COLO668 (cell line): ENCODE data around the gene VSIG2.

ENCODE experiments used
- DNase-seq: peaks from one replicate; lab custom pipeline; 2025; ENCODE audit not compliant: unreplicated experiment; lab: John Stamatoyannopoulos, UW

The VSIG2 gene

DNA sequence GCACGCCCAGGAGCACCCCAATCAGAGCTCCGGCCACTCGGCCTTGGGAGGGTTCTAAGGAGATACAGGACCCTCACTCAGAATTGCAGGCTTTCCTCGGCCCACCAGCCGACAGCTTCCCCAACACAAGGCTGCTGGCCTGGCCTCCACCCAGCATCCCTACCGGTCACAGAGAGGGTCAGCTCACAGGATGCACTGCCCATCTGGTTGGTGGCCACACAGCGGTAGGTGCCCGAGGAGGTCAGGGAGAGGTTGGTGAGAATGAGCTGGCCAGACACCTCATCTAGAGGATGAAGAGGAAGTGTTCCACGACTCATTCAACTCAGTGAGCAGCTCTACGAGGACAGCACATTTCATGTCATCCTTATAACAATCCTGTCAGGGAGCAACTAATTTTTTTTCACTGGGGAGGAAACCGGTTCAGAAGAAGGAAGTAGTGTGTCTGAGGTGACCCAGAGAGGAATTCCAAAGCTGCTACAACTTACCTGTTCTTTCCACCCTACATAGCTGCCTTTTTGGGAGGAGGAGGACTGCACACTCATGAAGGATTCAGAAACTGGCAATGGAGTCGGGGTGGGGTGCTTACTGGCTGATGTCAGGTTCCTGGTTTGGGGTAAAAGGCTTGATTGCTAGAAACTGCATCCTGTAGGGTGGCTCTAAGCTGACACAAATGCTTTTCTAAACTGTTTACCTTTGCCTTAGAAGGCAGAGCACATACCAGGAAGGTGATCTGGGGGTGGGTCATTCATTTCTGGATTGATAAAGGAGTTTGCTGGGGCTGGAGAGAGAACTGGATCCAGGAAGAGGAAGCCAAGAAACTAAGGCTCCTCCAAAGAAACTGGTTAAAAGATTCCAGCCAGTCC lies 3.3 kb downstream of the VSIG2 start:
- DNase-seq: no peak

- no peak for DNase-seq
Measured at GRCh38 chr11:124748100-124748418, 4.0 kb downstream of the VSIG2 start.

- no peak for DNase-seq
Measured at GRCh38 chr11:124747406-124748099, 4.5 kb downstream of the VSIG2 start.

- DNase-seq: peak; percentile 84
Measured at GRCh38 chr11:124746621-124747243, 5.3 kb downstream of the VSIG2 start.

GRCh38 chr11:124745835-124746620 lies 6.0 kb downstream of the VSIG2 start:
- peak; percentile 38 for DNase-seq

DNA sequence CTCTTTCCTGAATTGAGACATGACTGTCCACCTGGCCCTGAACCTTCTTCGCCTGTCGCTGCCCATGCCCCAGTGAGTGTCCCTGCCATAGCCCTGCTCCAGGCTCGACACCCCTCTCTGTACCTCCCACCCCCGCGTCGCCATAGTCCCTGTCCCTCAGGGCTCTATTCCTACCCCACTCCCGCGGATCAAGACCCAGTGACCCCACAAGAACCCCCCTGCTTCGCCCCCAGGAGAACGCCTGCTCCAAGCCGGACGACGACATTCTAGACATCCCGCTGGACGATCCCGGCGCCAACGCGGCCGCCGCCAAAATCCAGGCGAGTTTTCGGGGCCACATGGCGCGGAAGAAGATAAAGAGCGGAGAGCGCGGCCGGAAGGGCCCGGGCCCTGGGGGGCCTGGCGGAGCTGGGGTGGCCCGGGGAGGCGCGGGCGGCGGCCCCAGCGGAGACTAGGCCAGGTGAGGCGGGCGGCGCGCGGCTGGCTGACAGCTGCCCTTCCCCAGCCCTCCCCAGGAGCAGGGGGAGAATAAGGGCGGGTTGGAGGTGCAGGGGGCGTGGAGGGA lies 6.7 kb downstream of the VSIG2 start:
- no peak for DNase-seq

GRCh38 chr11:124743050-124743449 lies 9.0 kb downstream of the VSIG2 start:
- no peak for DNase-seq

- DNase-seq: no peak
Measured at GRCh38 chr11:124742555-124742954, 9.5 kb downstream of the VSIG2 start.

- peak; percentile 56 for DNase-seq
Measured at GRCh38 chr11:124740277-124740882, 11.7 kb downstream of the VSIG2 start.

GRCh38 chr11:124739479-124740276 lies 12.4 kb downstream of the VSIG2 start, which contains the start of gene NRGN:
Gene NRGN, plus strand, starts transcription at chr11:124739942. Its CDS starts 143 bp downstream, at chr11:124740085.
- peak; percentile 95 for DNase-seq

- DNase-seq: no peak
Measured at GRCh38 chr11:124738713-124739478, 13.2 kb downstream of the VSIG2 start.

GRCh38 chr11:124737638-124738305 lies 14.3 kb downstream of the VSIG2 start:
- no peak for DNase-seq

DNA sequence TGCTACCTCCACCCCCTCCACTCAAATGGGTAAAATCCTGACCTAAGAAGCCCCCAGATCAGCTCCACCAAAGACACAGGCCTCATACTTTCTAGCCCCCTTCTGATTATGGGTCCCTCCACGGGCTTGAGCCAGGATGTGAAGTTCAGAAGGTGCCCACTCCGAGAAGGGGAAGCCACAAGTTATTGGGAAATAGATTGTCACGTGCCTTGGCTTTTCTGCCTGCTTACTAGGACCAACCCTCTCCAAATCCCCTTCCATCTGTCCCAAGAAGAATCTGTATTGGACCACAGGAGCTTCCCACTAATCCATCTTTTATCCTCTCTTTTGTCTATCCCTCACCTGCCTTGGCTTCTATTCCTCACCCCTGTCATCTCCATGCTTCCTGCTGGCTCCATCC lies 15.3 kb downstream of the VSIG2 start:
- no peak for DNase-seq

DNA sequence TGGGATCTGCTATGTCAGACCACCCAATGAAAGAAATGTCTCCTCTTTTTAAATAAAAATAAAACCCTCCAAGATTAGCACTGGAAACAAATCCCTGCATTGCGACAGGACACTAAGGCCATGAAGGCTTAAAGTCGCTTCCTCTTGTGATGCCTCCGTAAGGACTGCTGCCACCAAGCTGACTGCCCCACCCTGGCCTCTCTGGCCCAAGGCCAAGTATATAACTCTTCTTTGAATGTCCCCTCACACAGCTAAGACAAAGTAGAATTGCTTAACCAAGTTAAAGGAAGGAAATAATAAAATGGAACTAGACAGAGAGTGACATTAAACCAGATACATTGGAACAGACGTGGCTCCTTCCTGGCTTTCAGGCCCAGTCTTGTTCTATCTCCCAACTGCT lies 19.8 kb downstream of the VSIG2 start:
- no peak for DNase-seq

DNA sequence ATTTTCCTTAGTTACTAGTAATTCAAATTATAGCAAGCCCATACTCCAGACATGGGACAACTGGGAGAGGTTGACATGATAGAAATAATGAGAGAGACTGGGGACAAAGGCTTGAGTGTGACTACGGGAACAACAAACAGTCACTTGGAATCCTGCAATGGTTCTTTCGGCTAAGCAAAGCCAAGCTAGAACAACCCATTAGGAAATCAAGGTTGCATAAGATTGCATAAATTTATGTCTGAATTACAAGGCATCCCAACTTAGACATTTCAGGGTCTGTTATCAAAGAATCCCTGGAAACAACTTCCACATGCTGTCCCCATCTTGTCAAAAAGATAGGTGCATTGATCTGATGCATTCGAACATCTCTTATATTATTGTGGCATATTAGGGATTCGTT lies 22.5 kb downstream of the VSIG2 start:
- DNase-seq: no peak

DNA sequence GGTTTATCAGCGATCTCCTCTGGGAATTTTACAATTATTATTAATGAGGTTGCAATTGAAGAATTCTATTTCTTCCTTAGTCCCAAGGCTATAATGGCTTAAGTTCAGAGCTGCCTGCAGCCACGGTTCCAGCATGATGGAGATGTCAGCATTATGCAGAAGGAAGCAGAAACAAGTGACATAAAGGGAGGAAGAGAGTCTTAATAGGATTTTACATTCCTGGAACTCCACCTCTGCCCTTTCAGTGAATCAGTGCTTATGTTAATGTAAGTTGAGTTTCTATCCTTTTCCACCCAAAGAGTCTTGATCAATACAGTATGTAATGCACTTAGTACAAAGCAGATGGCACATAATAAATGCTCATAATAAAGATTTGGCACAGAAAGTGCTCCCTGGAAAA lies 23.9 kb downstream of the VSIG2 start:
- no peak for DNase-seq

GRCh38 chr11:124727474-124727873 lies 24.6 kb downstream of the VSIG2 start:
- DNase-seq: no peak

DNA sequence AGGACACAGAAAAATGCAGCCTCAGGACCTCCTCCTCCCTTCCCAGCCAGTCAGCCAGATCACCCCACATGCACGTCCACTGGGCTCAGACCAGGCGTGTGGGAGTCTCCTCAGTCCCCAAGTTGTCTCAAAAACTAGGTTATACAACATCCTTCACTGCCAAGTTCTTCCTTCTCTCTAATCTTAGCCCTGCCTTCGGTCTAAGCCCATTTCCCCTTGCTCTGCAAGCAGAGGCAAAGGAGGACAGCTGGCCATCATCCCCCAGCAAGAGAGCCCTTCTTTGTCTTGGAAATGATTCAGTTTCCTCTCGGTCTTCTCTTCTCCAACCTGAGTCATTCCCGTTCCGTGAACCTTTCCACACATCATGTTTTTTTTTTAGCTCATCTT lies 26.3 kb downstream of the VSIG2 start:
- no peak for DNase-seq
